ENCODE results near the gene VCL. TPM values are rescaled to one million over a fixed set of nuclear protein-coding genes. Genes with fewer than 3 reads are reported as not detected.

The VCL gene
- total and polyA plus RNA-seq, 2 of the 8 experiments (the other 6 are each of a cell fraction or from before 2014, with no cell fraction given) = 119 to 377 TPM

DNA sequence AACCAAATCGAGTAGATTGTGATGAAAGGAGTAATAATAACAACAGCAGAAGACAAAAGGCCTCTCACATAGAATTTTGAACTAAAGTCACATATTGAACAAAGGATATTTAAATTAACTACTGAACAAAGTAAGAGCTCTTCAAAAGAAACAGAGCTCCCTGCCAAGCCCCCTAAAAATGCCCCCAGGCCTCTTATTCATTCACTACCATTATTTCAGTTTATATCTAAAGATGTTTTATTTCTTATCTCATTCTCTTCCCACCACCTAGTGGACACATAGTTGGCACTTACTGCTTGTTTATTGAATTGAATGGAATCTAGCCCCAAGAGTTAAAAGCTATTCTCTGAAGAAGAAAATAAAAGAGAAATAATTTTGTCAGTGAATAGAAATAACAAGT, 37.4 kb downstream of the VCL start:
- FAIRE-seq (no peak), DNase-seq (ENCODE audit: low read depth in 1 of 2, low spot score in 2 of 2) (no peak)
- Histone ChIP-seq H3K79me1 (ENCODE audit: low read depth, low read length) (no peaks in the 10 kb centered on the region; the same call in 1 of the 2 replicates), H3K4me2 (ENCODE audit: insufficient read depth in 1 of 2, low read depth in 2 of 2, low read length in 2 of 2) (peak overlapping the region in 1 of 2 experiments; percentile 9; a peak in 1 of 4 replicates), H3K9ac (replicated peaks in 1 of 4; ENCODE audit: extremely low read depth in 1 of 4, low read depth in 3 of 4, low read length in 3 of 4) (no peak overlapping the region), H3K18ac (ENCODE audit: extremely low read depth, low read length) (no peak overlapping the region), H3K56ac (replicated peaks; ENCODE audit: insufficient read length, low read depth, low read length) (no peak overlapping the region), H2BK20ac (ENCODE audit: low read length) (no peak overlapping the region), H3K36me3 (ENCODE audit: control insufficient read depth in 2 of 4, insufficient read depth in 4 of 4, low read length in 3 of 4) (peaks cover 0 to 8% (median 2%) of the 10 kb centered on the region in 4 experiments; a peak in 4 of 8 replicates), H3K27ac (ENCODE audit: low read depth, low read length) (no peak overlapping the region), H4K5ac (ENCODE audit: insufficient read length, low read depth, low read length) (no peak overlapping the region), H3K4me1 (replicated peaks in 1 of 4; ENCODE audit: control insufficient read depth in 3 of 4, insufficient read depth in 4 of 4, low read length in 3 of 4) (peaks cover 0 to 11% (median 6%) of the 10 kb centered on the region in 4 experiments; a peak in 4 of 7 replicates), H3K4me3 (ENCODE audit: extremely low read depth in 1 of 4, insufficient read depth in 2 of 4, low read depth in 3 of 4, low read length in 4 of 4) (no peak overlapping the region), H2AFZ (ENCODE audit: low read length) (no peak overlapping the region), H4K20me1 (replicated peaks in 1 of 2; ENCODE audit: control insufficient read depth in 1 of 2, insufficient read depth in 2 of 2, low read length in 2 of 2) (no peaks in the 10 kb centered on the region), H2AK5ac (ENCODE audit: low read depth, low read length) (no peak overlapping the region), H3K27me3 (replicated peaks in 1 of 4; ENCODE audit: control insufficient read depth in 3 of 4, extremely low read depth in 1 of 4, insufficient read depth in 3 of 4, low read length in 3 of 4) (no peaks in the 10 kb centered on the region), H2BK12ac (ENCODE audit: low read depth, low read length) (no peak overlapping the region), H3K9me3 (ENCODE audit: insufficient read depth in 2 of 2, low read depth in 1 of 2, low read length in 1 of 2) (no peaks in the 10 kb centered on the region), H4K91ac (replicated peaks; ENCODE audit: insufficient read length, low read length) (no peak overlapping the region), H3K14ac (ENCODE audit: insufficient read length) (no peak overlapping the region), H3K23me2 (ENCODE audit: low read depth, low read length) (no peaks in the 10 kb centered on the region), H3K79me2 (ENCODE audit: control insufficient read depth in 1 of 2, insufficient read depth in 2 of 2, low read length in 2 of 2) (peaks cover under 1 to 83% of the 10 kb centered on the region in 2 experiments; a peak in 3 of 4 replicates), H3K23ac (ENCODE audit: insufficient read length) (no peak overlapping the region), H2BK5ac (ENCODE audit: low read depth, low read length) (no peak overlapping the region), H2BK15ac (ENCODE audit: low read length) (no peak overlapping the region), H4K8ac (ENCODE audit: extremely low read depth, insufficient read depth, low read length) (no peak overlapping the region), H3K4ac (replicated peaks; ENCODE audit: insufficient read length, low read depth, low read length) (no peak overlapping the region), H2BK120ac (replicated peaks; ENCODE audit: low read depth, low read length) (no peak overlapping the region)
- 57% methylated on average over 1 of the region's 1 CpG; no CpG with 5 or more reads in 1 of the 2 experiments for WGBS, 2 experiments (ENCODE audit: extremely low coverage in 1 of 2, insufficient coverage in 1 of 2, insufficient read length in 1 of 2, insufficient replicate concordance in 2 of 2, low coverage in 1 of 2, low lambda C conversion rate in 2 of 2, missing lambda C conversion rate in 1 of 2)
- POLR2A ChIA-PET (ENCODE audit: partially characterized antibody) = interaction anchor here (0.6 to 1.5 kb wide), 9 partner anchors 9 to 69 kb away, joined by 3 to 4 read pairs (median 3); partner anchors contain the start of gene VCL
- CTCF ChIA-PET (ENCODE audit: partially characterized antibody) = interaction anchor here (0.6 to 1.8 kb wide), 8 partner anchors 13 to 427 kb away, joined by 3 to 7 read pairs (median 4); no protein-coding TSS in a partner anchor
- TF ChIP-seq RNF2 (IDR thresholded peaks at IDR 0.05; ENCODE audit: borderline replicate concordance, low read depth, low read length, missing control alignments, poor library complexity, severe bottlenecking) (no peak), MAFK (IDR thresholded peaks at IDR 0.05; ENCODE audit: low read depth, low read length) (no peak), TAF7 (optimal IDR thresholded peaks at IDR 0.05; ENCODE audit: borderline replicate concordance, low read depth, low read length) (no peak), SP4 (IDR thresholded peaks at IDR 0.05; ENCODE audit: low read length) (no peak), BRCA1 (IDR thresholded peaks at IDR 0.05; ENCODE audit: low read depth, low read length) (no peak), RAD21 (IDR thresholded peaks at IDR 0.05 in 1 of 2, conservative IDR thresholded peaks at IDR 0.05 in 1 of 2; ENCODE audit: low read depth in 2 of 2, low read length in 2 of 2) (no peak), TAF1 (IDR thresholded peaks at IDR 0.05; ENCODE audit: low read depth, low read length) (no peak), CTBP2 (IDR thresholded peaks at IDR 0.05; ENCODE audit: borderline replicate concordance, insufficient read depth, insufficient read length, low read length) (no peak), SRF (IDR thresholded peaks at IDR 0.05; ENCODE audit: low read depth, low read length) (no peak)
- TF ChIP-seq, protein P1, sequence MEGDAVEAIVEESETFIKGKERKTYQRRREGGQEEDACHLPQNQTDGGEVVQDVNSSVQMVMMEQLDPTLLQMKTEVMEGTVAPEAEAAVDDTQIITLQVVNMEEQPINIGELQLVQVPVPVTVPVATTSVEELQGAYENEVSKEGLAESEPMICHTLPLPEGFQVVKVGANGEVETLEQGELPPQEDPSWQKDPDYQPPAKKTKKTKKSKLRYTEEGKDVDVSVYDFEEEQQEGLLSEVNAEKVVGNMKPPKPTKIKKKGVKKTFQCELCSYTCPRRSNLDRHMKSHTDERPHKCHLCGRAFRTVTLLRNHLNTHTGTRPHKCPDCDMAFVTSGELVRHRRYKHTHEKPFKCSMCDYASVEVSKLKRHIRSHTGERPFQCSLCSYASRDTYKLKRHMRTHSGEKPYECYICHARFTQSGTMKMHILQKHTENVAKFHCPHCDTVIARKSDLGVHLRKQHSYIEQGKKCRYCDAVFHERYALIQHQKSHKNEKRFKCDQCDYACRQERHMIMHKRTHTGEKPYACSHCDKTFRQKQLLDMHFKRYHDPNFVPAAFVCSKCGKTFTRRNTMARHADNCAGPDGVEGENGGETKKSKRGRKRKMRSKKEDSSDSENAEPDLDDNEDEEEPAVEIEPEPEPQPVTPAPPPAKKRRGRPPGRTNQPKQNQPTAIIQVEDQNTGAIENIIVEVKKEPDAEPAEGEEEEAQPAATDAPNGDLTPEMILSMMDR (IDR thresholded peaks at IDR 0.05; ENCODE audit: control extremely low read depth in 1 of 3, insufficient read depth in 1 of 3, low read depth in 1 of 3, low read length in 3 of 3) = no peak

Data from H1 (cell line).